Middle frontal gyrus (tissue), 1 donor: Measurements from ENCODE around the gene DLEU7.

ENCODE experiments used
- DNase-seq: peaks from one replicate; pipeline ENCODE4 v3.0.0-alpha.2; 2015; ENCODE audit warnings: low spot score; ENCODE audit errors: extremely low spot score

DLEU7 gene

GRCh38 chr13:50794226-50794625, 49.3 kb downstream of the DLEU7 start:
- no peak for DNase-seq

GRCh38 chr13:50793026-50793425, 50.5 kb downstream of the DLEU7 start:
- DNase-seq: no peak

GRCh38 chr13:50788551-50789210, 54.8 kb downstream of the DLEU7 start:
- no peak for DNase-seq

GRCh38 chr13:50787316-50788195, 55.9 kb downstream of the DLEU7 start:
- no peak for DNase-seq

- DNase-seq: no peak
Observed at GRCh38 chr13:50783717-50784290, 59.7 kb downstream of the DLEU7 start.

GRCh38 chr13:50783066-50783465, 60.4 kb downstream of the DLEU7 start:
- no peak for DNase-seq

- no peak for DNase-seq
Observed at GRCh38 chr13:50780201-50781015, 63.1 kb downstream of the DLEU7 start.

- no peak for DNase-seq
Observed at GRCh38 chr13:50779443-50780200, 63.9 kb downstream of the DLEU7 start.
